ENCODE data around the gene LIN7C.

DNA sequence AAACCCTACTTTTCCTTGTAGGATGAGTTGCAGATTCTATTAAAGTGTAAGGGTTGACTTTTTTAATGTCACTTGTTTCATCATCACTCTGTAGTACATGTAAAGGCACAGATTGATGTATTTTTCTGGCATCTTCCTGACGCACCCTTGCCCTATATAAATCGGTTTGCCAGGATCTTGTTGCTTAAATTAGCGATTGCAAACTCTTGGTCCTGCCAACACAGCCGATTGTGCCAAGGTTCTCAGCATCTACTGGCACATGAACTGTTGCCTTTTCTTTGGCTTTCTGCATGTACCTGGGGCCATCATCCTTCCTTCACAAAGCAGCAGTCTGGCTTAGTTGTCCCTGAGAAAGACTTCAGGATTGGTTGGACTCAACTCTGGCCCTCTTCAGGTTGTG lies 7.5 kb upstream of the LIN7C start:
- TF ChIP-seq, protein P1, sequence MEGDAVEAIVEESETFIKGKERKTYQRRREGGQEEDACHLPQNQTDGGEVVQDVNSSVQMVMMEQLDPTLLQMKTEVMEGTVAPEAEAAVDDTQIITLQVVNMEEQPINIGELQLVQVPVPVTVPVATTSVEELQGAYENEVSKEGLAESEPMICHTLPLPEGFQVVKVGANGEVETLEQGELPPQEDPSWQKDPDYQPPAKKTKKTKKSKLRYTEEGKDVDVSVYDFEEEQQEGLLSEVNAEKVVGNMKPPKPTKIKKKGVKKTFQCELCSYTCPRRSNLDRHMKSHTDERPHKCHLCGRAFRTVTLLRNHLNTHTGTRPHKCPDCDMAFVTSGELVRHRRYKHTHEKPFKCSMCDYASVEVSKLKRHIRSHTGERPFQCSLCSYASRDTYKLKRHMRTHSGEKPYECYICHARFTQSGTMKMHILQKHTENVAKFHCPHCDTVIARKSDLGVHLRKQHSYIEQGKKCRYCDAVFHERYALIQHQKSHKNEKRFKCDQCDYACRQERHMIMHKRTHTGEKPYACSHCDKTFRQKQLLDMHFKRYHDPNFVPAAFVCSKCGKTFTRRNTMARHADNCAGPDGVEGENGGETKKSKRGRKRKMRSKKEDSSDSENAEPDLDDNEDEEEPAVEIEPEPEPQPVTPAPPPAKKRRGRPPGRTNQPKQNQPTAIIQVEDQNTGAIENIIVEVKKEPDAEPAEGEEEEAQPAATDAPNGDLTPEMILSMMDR (IDR thresholded peaks at IDR 0.05): no peak
- TF ChIP-seq EP300 (IDR thresholded peaks at IDR 0.05) (no peak), POLR2A (IDR thresholded peaks at IDR 0.05) (no peak)
